ENCODE data around the gene AMIGO3. TPM values are rescaled to one million over a fixed set of nuclear protein-coding genes. Genes with fewer than 3 reads are reported as not detected.
A peak's percentile ranks its signal among the peaks of the same experiment; 100 is the strongest.

The AMIGO3 gene
- total RNA-seq, 1 experiment from 2014 or later: 0.73 TPM

GRCh38 chr3:49671291-49672288 is 47.9 kb downstream of the AMIGO3 start:
- H3K27ac Mint-ChIP-seq (ENCODE audit: unreplicated experiment): peak overlapping the region; percentile 64
- peaks cover 30% of the 10 kb centered on the region for H3K36me3 Mint-ChIP-seq (ENCODE audit: insufficient read depth, unreplicated experiment)
- CTCF ChIA-PET: interaction anchor here (0.5 to 3.5 kb wide), 8 partner anchors 101 to 222 kb away, joined by 3 to 102 read pairs (median 6); no protein-coding TSS in a partner anchor
- peak; percentile 78 for TF ChIP-seq CTCF (IDR thresholded peaks at IDR 0.05; ENCODE audit: unreplicated experiment)
- BruUV-seq (replicated peaks): no TSS peak
- intact Hi-C loops (cut with micrococcal nuclease; ENCODE audit: unreplicated experiment): loop anchor here (2.0 to 5.0 kb wide), 2 partner anchors 204 to 217 kb away; no protein-coding TSS in a partner anchor
- no peaks in the 10 kb centered on the region for H3K9me3 Mint-ChIP-seq (ENCODE audit: low read depth, unreplicated experiment)
- DNase-seq: peak; percentile 84
- H3K27me3 Mint-ChIP-seq (ENCODE audit: unreplicated experiment): no peaks in the 10 kb centered on the region
- H3K4me1 Mint-ChIP-seq (ENCODE audit: low read depth, unreplicated experiment): peaks cover 42% of the 10 kb centered on the region
- H3K4me3 Mint-ChIP-seq (ENCODE audit: low read depth, unreplicated experiment): no peak overlapping the region

- DNase-seq: no peak
- H3K4me1 Mint-ChIP-seq (ENCODE audit: low read depth, unreplicated experiment): peaks cover 41% of the 10 kb centered on the region
- CTCF ChIA-PET: interaction anchor here (3.5 kb wide), 1 partner anchor 131 kb away, joined by 102 read pairs; no protein-coding TSS in a partner anchor
- TF ChIP-seq CTCF (IDR thresholded peaks at IDR 0.05; ENCODE audit: unreplicated experiment): no peak
- peaks cover 28% of the 10 kb centered on the region for H3K36me3 Mint-ChIP-seq (ENCODE audit: insufficient read depth, unreplicated experiment)
- no peaks in the 10 kb centered on the region for H3K27me3 Mint-ChIP-seq (ENCODE audit: unreplicated experiment)
- no peaks in the 10 kb centered on the region for H3K9me3 Mint-ChIP-seq (ENCODE audit: low read depth, unreplicated experiment)
- H3K4me3 Mint-ChIP-seq (ENCODE audit: low read depth, unreplicated experiment): no peak overlapping the region
- intact Hi-C loops (cut with micrococcal nuclease; ENCODE audit: unreplicated experiment): loop anchor here (2.0 to 5.0 kb wide), 2 partner anchors 204 to 216 kb away; no protein-coding TSS in a partner anchor
- H3K27ac Mint-ChIP-seq (ENCODE audit: unreplicated experiment): peak overlapping the region; percentile 64
- no TSS peak for BruUV-seq (replicated peaks)
These were observed 48.6 kb downstream of the AMIGO3 start for GRCh38 chr3:49670940-49671290.

GRCh38 chr3:49669352-49669751 is 50.1 kb downstream of the AMIGO3 start:
- intact Hi-C loops (cut with micrococcal nuclease; ENCODE audit: unreplicated experiment): no loop called here
- H3K4me1 Mint-ChIP-seq (ENCODE audit: low read depth, unreplicated experiment): peaks cover 30% of the 10 kb centered on the region
- no peak overlapping the region for H3K27ac Mint-ChIP-seq (ENCODE audit: unreplicated experiment)
- H3K9me3 Mint-ChIP-seq (ENCODE audit: low read depth, unreplicated experiment): no peaks in the 10 kb centered on the region
- no TSS peak for BruUV-seq (replicated peaks)
- peaks cover 16% of the 10 kb centered on the region for H3K36me3 Mint-ChIP-seq (ENCODE audit: insufficient read depth, unreplicated experiment)
- H3K4me3 Mint-ChIP-seq (ENCODE audit: low read depth, unreplicated experiment): no peak overlapping the region
- CTCF ChIA-PET: interaction anchor here (0.6 to 1.4 kb wide), 2 partner anchors 129 to 222 kb away, joined by 7 to 9 read pairs; no protein-coding TSS in a partner anchor
- DNase-seq: no peak
- TF ChIP-seq CTCF (IDR thresholded peaks at IDR 0.05; ENCODE audit: unreplicated experiment): no peak
- H3K27me3 Mint-ChIP-seq (ENCODE audit: unreplicated experiment): no peaks in the 10 kb centered on the region

- no peak for TF ChIP-seq CTCF (IDR thresholded peaks at IDR 0.05; ENCODE audit: unreplicated experiment)
- intact Hi-C loops (cut with micrococcal nuclease; ENCODE audit: unreplicated experiment): no loop called here
- peaks cover 12% of the 10 kb centered on the region for H3K36me3 Mint-ChIP-seq (ENCODE audit: insufficient read depth, unreplicated experiment)
- no TSS peak for BruUV-seq (replicated peaks)
- H3K27me3 Mint-ChIP-seq (ENCODE audit: unreplicated experiment): no peaks in the 10 kb centered on the region
- CTCF ChIA-PET: interaction anchor here (0.6 to 1.4 kb wide), 2 partner anchors 129 to 222 kb away, joined by 7 to 9 read pairs; no protein-coding TSS in a partner anchor
- H3K27ac Mint-ChIP-seq (ENCODE audit: unreplicated experiment): no peak overlapping the region
- no peaks in the 10 kb centered on the region for H3K9me3 Mint-ChIP-seq (ENCODE audit: low read depth, unreplicated experiment)
- H3K4me3 Mint-ChIP-seq (ENCODE audit: low read depth, unreplicated experiment): no peak overlapping the region
- peaks cover 30% of the 10 kb centered on the region for H3K4me1 Mint-ChIP-seq (ENCODE audit: low read depth, unreplicated experiment)
- DNase-seq: peak; percentile 19
These were observed 50.6 kb downstream of the AMIGO3 start for GRCh38 chr3:49668861-49669260.
